ENCODE data around the gene SCAMP2. TPM values are rescaled to one million over a fixed set of nuclear protein-coding genes. Genes with fewer than 3 reads are reported as not detected.
"Not testable (repeated sequence)": the region's sequence is repeated elsewhere in the genome, so short reads cannot be mapped to it uniquely, and the experiment has no call there.

Gene SCAMP2
- total RNA-seq, 1 experiment from 2014 or later: 60.0 TPM

DNA sequence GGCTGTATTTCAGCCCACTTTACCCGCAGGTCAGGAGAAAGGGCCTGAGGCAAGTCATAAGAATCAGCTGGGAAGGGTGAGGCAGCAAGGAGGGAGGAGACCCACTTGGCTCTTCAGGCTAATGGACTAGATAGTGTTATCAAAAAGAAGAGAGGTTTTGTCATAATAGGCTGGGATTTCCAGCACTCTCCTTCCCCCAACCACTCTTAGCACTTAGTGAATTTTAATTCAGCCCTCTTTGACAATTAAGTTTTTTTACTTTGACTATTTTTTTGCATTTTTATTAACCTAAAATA is 17.4 kb upstream of the SCAMP2 start:
- no peak for DNase-seq (ENCODE audit: low read depth)

DNA sequence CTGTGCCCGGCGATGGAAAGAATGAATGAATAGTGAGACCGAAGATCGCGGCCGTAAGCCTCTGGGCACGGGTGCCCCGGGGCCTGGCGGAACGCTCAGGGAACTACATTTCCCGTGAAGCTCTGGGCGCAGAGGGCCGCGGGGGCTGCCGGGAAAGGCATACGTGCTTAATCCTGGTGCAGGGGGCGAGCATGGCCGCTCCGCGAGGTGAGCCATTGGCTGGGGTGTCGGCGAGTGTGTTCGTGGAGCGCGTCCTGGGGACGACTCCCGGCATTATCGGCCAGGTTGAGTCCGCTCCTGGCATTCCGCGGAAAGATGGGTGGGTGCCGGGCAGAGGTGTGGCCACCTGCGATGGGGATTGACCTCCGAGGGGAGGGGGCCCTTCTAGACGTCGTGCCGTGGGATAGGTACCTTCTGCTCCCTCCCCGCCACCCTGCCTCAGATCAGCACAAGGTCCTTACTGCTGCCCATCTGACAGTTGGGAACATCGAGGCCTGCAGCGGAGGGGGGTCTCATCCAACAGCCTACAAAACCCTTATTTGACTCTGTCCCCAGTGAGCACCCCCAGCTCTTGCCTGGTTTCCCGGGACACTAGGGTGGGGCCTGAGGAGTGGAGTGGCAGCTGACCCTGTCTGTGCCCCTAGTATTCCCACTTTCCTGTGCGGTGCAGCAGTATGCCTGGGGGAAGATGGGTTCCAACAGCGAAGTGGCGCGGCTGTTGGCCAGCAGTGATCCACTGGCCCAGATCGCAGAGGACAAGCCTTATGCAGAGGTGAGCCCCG is 16.9 kb upstream of the SCAMP2 start, which contains the start of gene MPI:
MPI (plus strand) TSS at position 160 of the 782 bp plus-strand sequence; CDS start at position 192, 32 bp downstream.
- peak; percentile 72 for DNase-seq (ENCODE audit: low read depth)

DNA sequence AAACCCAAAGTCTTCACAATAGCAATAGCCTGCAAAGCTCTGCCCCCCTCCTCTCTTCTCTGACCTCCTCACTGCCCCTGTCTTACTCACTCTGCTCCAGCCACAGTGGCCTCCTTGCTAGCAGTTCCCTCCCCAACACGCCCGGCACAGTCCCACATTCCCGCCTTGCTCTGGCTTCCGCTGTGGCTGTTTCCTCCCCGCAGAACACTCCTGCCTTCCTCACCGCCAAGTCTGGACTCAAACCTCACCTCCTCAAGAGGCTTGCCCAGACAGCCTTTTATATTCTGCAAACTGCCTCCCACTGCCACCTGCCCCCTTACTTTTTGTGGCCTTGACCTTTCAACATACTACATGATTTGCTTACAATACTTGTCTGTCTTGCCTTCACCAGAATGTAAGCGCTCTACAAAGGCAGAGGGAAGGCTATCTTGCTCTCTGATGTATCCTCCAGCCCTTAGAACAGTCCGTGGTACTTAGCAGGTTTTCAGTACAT is 16.3 kb upstream of the SCAMP2 start:
- DNase-seq (ENCODE audit: low read depth): no peak

DNA sequence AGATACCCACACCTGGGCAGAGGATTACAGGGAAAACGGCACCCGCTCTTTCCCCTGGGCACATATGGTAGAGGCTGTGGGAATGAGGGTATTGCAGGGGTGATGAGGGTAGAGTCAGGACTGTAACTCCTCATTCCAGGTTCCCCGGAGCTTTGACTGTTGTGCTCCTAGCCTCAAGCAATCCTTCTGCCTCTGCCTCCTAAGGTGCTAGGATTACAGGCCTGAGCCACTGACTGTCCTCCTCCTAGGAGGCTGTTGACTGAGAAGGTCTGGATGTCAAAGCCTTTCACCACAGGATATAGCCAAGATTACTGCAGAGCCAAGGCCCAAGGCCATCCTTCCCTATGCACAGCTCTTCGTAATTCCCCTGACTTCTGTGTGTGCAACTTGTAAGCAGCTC is 15.6 kb upstream of the SCAMP2 start:
- DNase-seq (ENCODE audit: low read depth): no peak

DNA sequence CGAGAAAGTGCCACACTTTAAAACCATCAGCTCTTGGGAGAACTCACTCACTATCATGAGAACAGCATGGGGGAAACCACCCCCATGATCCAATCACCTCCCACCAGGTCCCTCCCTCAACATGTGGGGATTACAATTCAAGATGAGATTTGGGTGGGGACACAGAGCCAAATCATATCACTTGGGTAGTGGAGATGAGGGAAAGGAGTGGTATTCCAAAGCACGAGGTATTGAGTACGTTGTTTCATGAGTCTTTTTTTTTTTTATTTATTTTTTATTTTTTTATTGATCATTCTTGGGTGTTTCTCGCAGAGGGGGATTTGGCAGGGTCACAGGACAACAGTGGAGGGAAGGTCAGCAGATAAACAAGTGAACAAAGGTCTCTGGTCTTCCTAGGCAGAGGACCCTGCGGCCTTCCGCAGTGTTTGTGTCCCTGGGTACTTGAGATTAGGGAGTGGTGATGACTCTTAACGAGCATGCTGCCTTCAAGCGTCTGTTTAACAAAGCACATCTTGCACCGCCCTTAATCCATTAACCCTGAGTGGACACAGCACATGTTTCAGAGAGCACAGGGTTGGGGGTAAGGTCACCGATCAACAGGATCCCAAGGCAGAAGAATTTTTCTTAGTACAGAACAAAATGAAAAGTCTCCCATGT is 14.5 kb upstream of the SCAMP2 start:
- not testable (repeated sequence) for DNase-seq (ENCODE audit: low read depth)

DNA sequence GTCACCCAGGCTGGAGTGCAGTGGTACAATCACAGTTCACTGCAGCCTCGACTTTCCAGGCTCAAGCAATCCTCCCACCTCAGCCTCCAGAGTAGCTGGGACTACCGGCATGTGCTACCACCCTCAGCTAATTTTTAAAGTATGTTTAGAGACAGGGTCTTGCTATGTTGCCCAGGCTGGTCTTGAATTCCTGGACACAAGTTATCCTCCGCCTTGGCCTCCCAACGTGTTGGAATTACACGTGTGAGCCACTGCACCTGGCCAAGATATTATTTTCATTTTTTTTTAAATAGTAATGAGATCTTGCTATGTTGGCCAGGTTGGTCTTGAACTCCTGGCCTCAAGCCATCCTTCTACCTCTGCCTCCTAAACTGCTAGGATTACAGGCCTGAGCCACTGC is 12.3 kb upstream of the SCAMP2 start:
- DNase-seq (ENCODE audit: low read depth): no peak

DNA sequence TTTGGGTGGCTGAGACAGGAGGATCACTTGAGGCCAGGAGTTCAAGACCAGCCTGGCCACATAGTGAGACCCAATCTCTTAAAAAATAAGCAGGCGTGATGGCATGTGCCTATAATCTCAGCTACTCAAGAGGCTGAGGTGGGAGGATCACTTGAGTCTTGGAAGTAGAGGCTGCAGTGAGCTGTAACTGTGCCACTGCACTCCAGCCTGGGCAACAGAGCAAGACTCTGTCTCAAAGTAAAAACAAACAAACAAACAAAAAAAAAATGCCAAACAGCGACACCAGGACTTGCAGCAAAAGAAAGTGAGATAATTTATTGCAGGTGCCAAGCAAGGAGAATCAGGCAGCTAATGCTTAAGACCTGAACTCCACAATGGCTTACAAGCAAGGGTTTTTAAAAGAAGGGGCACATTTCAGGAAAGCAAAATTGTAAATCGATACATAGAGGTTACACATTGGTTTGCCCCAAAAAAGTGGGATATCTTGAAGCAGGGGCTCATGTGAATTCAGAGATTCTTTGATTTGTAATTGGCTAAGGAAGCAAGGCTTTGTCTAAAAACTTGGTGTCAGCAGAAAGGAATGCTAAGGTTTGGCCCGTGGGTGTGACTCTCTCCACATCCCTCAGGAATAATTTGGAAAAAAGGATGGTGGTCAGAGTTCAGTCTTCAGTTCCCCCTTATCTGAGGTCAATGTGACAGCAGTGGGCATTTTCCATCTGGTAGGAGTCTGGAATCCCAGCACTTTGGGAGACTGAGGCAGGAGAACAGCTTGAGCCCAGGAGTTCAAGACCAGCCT is 11.5 kb upstream of the SCAMP2 start:
- no peak for DNase-seq (ENCODE audit: low read depth)

DNA sequence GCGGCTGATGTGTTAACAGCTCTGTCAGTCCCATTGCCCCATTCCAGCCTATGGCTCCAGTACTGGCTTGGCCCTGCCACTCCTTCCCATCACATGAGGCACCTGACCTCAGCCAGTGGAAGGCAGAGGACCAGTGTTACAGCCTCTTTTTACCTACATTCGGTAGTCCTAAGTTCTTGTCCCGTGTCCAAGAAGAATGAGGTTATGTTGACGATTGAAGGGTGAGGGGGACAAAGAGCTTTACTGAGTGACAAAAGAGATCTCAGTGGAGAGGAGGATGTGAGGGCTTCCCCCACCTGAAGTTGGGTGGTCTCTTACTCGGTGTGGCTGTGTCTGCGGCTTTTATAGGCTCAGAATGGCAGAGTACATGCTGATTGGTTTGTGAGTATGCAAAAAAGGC is 9.4 kb upstream of the SCAMP2 start:
- DNase-seq (ENCODE audit: low read depth): no peak

DNA sequence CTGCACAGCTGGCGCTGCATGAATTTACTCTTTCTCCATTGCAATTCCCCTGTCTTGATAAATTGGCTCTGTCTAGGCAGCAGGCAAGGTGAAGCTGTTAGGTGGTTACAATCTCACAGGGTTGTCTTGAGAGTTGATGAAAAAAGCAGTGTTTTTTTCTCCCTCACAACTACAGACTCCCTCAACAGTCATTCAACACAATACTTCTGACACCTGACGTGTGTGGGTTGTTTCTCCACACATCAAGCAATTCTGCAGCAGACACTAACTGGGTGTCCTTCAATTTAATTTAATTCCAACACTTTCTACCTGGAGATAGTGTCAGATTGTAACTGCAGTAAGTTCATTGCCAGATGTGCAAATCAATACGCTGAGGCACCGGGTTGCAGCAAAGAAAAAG is 5.1 kb upstream of the SCAMP2 start:
- DNase-seq (ENCODE audit: low read depth): no peak

DNA sequence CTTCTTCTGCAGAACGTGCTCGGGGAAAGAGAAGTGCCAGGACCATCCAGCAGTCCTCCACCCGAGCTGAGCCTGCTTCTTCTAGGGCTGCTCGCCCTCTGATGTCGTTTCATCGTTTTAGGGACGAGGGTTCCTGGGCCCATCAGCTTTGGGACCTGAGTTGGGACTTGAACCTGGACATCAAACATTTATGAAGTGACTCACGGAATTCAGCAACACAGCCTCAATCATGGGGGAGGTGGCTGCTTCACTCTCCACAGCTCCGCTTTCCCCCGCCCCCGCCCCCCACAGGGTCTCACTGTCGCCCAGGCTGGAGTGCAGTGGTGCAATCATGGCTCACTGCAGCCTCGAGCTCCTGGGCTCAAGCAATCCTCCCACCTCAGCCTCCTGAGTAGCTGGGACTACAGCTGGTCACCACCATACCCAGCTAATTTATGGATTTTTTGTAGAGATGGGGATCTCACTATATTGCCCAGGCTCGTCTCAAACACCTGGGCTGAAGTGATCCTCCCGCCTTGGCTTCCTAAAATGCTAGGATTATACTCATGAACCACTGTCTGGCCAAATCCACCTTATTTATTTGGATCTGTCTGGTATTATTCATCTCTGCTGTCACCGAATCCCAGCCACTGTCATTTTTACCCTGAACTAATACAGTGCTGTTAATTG is 725 bp upstream of the SCAMP2 start:
- DNase-seq (ENCODE audit: low read depth): no peak

DNA sequence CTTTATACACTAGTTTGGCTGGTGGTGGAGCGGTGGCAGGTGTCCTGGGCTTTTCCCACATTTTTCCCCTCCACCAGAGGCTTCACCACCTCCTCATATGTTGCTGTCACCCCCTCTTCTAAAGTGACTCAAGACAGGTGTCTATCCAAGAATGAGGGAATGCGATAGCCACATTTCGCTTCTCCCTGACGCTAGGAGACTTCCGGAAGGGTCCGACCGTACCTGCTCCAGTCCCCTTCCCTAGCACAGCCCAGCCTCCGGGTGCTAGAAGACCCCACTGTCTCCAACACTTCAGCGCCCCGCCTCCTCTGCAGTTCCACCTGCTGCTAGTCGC is 496 bp downstream of the SCAMP2 start:
- DNase-seq (ENCODE audit: low read depth): no peak

DNA sequence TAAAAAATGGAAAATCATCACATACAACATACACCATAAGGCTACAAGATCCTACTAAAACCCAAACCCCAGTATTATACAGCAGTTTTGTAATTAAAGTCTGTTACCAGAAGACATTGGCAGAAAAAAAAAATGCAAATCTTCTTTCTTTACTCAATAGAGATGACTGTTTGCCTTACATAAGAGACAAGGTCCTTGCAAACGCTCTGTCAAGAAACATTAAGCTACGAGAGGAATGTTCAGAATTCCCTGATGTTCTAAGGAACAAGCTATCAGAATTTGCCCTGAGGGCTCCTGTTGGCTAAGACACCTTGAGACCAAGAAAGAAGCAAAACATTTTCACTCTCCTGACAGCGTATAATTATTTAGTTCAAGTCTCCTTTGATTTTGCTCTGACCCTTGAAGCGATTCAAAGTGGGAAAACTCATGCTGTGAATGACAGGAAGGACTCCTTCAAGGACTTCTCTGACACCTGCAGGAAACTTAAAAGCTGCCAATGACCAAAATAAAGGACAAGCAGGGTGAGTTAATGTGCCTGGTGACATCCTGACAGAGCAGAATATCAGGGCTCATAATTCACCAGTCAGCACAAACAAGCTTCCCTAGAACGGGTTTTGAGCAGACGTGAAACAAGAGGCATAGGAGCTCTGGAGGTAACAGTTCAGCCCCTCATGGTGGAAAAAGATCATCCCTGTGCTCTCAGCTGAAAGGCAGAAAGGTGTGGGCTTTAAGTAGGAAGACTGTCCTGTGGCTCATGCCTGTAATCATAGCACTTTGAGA is 2.5 kb downstream of the SCAMP2 start:
- peak; percentile 35 for DNase-seq (ENCODE audit: low read depth)

DNA sequence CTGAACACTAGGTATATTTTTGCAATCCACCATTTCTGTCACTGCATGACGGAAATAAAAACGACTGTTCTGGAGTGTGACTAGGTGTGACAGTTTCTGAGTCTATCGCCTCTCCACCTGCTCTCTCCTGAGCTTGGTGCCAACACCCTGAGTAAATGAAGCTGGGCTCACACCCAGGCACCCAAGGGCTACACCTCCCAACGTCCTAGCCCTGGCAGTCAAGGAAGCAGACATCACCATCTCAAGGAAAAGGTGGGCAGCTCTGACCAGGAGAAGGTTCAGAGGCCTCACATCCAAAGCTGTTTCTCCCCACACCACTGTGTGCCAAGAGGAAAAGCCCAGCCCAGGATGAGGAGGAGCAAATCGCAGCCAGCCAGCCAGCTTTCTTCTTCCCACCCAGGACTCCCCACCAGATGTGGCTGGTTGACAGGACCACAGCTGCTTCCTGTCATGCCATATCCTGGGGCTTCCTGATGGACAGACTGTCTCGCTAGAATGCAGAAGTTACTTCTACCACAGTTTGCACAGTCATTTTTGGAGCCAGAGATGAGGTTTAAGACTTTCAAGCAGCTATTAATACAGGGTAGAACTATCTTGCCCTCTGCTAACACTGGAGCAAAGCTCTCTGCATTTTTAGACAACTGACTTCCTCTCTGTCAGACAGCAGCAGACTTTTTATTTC is 3.3 kb downstream of the SCAMP2 start:
- no peak for DNase-seq (ENCODE audit: low read depth)

DNA sequence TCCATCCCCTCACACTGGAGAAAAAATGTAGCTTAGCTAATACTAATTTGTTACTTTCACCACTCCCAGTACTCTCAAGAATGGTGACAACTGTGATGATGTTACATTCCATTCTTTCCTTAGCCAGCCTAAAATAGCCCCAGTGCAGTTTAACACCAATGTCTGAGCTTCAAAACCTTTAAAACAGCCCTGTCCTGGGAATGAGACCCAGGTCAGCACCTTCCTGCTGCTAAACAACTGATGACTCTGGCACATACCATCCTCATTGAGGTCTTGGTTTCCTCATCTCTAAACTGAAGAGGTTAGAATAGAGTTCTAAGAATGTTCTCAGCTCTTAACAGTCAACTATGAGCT is 3.8 kb downstream of the SCAMP2 start:
- DNase-seq (ENCODE audit: low read depth): no peak

DNA sequence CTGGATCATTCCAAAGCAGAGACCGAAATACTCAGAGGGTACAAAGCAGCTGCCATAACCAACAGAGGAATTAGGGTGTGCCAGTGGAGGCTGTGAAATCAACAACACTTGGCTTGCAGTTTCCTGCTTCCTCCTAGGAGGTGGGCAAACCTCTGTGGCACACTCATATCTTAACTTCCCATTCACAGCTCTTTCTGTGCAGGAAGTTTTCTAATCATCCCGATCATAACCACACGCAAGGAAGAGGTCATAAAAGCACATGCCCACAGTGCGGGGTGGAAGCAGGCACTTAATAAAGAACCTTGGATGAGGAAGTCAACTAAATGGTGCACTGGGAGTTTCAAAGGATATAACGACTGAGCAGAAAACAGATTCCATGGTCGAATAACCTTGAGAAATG is 5.1 kb downstream of the SCAMP2 start:
- no peak for DNase-seq (ENCODE audit: low read depth)

DNA sequence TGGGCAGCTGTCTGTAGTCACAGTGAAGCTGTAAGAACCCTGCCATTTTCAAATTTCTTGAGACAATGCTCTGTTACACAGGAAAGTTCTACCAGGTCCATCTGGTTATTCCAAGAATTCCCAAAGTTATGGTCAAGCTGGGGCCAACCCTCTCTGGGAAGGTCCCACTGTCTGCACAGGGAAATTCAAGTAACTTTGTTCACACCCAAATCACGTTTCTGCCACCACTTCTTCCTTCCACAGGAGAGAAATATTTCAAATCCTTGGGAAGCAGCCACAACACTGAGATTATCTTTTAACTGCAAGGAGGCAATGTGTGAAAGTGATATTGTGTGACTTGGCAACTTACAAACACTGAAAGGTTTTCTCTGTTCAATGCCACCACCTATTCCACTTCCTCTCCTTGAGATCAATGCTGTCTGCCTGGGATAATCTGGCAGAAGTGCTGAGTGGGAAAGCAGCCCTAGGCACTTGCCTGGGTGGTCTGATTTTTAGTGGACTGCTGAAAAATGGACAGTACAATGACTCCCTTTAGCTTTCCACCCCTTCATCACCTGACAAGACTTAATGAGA is 5.6 kb downstream of the SCAMP2 start:
- no peak for DNase-seq (ENCODE audit: low read depth)

DNA sequence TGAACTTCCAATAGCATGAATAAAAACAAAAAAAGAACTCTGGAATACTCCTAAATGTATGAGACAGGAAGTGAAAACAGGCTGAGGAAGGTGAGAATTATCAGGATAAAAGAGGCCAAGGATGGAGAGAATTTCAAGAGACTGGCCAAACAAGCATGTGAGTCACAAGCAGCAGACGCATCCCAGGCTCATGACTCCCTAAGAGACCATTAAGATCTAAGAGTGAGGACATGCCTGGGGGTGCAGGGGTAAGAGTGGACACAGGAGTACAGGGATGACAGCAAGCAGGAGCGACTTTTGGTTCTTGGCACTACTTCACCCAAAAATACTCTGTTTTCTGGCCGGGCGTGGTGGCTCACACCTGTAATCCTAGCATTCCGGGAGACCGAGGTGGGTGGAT is 7.1 kb downstream of the SCAMP2 start:
- peak; percentile 68 for DNase-seq (ENCODE audit: low read depth)

DNA sequence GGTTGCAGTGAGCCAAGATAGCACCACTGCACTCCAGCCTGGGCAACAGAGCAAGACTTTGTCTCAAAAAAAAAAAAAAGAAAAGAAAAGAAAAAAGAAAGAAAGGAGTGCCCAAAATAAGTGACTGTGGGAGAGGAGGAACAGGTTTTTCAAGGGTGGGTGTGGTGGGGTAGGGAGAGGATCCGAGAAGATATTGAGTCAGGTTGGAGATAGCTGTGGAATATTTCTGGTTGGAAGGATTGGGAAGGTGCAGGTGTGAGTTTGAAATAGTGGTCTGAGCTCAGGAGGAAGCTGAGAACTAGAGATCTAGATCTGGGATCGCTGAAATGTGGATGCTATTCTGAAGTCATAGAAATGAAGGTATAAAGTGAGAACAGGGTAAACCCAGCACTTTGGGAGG is 7.8 kb downstream of the SCAMP2 start:
- DNase-seq (ENCODE audit: low read depth): no peak

DNA sequence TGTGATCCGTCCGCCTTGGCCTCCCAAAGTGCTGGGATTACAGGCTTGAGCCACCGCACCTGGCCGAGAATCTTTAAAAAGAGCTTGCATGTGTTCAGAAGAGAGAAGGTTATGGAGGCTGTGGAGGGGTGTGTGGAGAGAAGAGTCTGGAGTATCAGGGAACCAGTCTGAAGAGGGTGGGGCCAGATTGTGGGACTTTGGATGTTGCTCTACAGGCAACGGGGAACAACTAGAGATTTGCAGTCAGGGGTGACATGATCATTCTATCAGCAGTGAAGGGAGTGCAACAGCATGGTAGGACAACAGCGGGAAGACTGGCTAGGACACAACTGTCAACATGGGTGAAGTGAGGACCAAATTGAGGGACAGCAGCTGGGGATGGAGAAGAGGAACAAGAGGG is 8.9 kb downstream of the SCAMP2 start:
- no peak for DNase-seq (ENCODE audit: low read depth)

DNA sequence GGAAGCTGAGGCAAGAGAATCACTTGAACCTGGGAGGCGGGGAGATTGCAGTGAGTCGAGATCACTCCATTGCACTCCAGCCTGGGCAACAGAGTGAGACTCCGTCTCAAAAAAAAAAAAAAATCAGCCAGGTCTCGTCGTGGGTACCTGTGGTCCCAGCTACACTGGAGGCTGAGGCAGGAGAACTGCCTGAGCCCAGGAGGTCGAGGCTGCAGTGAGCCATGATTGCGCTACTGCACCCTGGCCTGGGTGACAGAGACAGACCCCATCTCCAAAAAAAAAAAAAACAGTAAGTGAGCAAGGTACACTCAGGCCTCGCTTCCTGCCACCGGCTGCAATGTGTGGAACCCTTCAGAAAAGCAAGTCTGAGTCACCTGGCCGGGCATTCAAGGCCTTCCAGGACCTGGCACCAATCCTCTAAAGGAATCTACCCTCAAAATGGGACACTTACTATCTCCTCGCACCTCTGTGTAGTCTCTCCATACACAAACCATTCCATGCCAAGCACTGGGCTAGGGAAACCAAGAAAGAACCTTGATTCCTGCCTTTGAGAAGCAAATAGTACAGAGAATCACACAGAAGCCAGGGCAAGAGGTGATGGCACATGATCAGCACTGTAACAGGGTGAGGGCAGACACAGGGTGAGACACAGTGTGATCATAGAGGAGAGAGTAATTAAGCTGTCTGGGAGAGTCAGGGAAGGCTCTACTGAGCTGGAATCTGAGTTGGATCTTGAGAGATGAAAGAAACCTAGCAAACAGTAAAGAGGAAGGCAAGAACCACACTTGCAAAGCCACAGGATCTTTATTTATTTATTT is 9.7 kb downstream of the SCAMP2 start:
- DNase-seq (ENCODE audit: low read depth): peak; percentile 78

Measured in M059J (cell line).